HCT116 (cell line): ENCODE data around the gene CDH1. TPM values are rescaled to one million over a fixed set of nuclear protein-coding genes. Genes with fewer than 3 reads are reported as not detected.

ENCODE experiments used
- ATAC-seq: fragments of 200-7000 bp; cut with Tn5 transposase; 2 replicates; pipeline ENCODE4 v1.9.1; 2020; ENCODE audit warnings: mild to moderate bottlenecking, moderate library complexity
- BruUV-seq: library from RNA; stranded (reverse); fragments of 400-500 nt; replicated peaks from 2 replicates; lab custom pipeline; 2021; lab: Mats Ljungman, UMichigan
- CTCF ChIA-PET: fragments of 300-600 bp; sonication (Branson Sonifier 250); formaldehyde crosslinking; loops from one replicate; lab custom pipeline; 2021; ENCODE audit warnings: antibody characterized with exemption; lab: Charles Lee
- POLR2A ChIA-PET: fragments of 300-600, 350-600 bp; sonication (Branson Sonifier 250); formaldehyde crosslinking; loops from one replicate; lab custom pipeline; 2021; ENCODE audit warnings: antibody characterized with exemption; lab: Charles Lee
- RAD21 ChIA-PET, 2 experiments: fragments of 300-600 bp; sonication (Branson Sonifier 250); formaldehyde crosslinking; loops; one replicate each; lab custom pipeline; 2023; ENCODE audit warnings: low total read pairs in 2 of 2; ENCODE audit not compliant: uncharacterized antibody in 2 of 2, unreplicated experiment in 2 of 2, low non-redundant PET in 1 of 2; lab: Charles Lee
- DNase-seq: peaks from one replicate; pipeline ENCODE4 v3.0.0-alpha.2; 2010; ENCODE audit warnings: low read depth, low spot score
- H2AFZ ChIP-seq: fragments of 200-600 bp; shearing (Covaris generic), sonication (generic); 2 replicates; pipeline ENCODE4 v1.6.1; 2017; ENCODE audit warnings: low read depth, mixed run types, mixed read lengths, antibody characterized with exemption, low read length; ENCODE audit not compliant: poor library complexity, severe bottlenecking
- H3K27ac ChIP-seq: 2 replicates; pipeline ENCODE4 v1.5.1; 2012; ENCODE audit warnings: low read depth, low read length
- H3K27me3 ChIP-seq: fragments of 200-600 bp; sonication (generic); 2 replicates; pipeline ENCODE4 v1.6.1; 2016; ENCODE audit warnings: mixed run types, low read length, mixed read lengths; ENCODE audit not compliant: insufficient read depth
- H3K36me3 ChIP-seq, 2 experiments: fragments of 200-500 bp in 1 of 2; fragments of 200-600 bp in 1 of 2; sonication (Bioruptor generic) in 1 of 2; sonication (generic) in 1 of 2; 2 replicates each; pipeline versions ENCODE4 v1.5.1 to v1.6.1; 2014 to 2016; ENCODE audit warnings: low read length in 2 of 2, inconsistent platforms in 1 of 2, mixed read lengths in 1 of 2, mixed run types in 1 of 2; ENCODE audit not compliant: insufficient read depth in 2 of 2, control insufficient read depth in 1 of 2
- H3K4me1 ChIP-seq, 2 experiments: fragments of 200-600 bp in 1 of 2; sonication (generic) in 1 of 2; 2 replicates each; pipeline versions ENCODE4 v1.5.1 to v1.6.1; 2012 to 2017; ENCODE audit warnings: low read length in 2 of 2, inconsistent platforms in 1 of 2, mild to moderate bottlenecking in 1 of 2, mixed read lengths in 1 of 2, mixed run types in 1 of 2, moderate library complexity in 1 of 2; ENCODE audit not compliant: insufficient read depth in 2 of 2, control insufficient read depth in 1 of 2
- H3K4me2 ChIP-seq: fragments of 200-600 bp; sonication (generic); 2 replicates; pipeline ENCODE4 v1.6.1; 2017; ENCODE audit warnings: mixed run types, low read length, mixed read lengths
- H3K4me3 ChIP-seq, 2 experiments: fragments of 200-600 bp in 1 of 2; sonication (generic) in 1 of 2; replicated peaks in 1 of 2; 2 replicates each; pipeline ENCODE4 v1.5.1; 2011 to 2016; ENCODE audit warnings: low read length in 2 of 2, control low read depth in 1 of 2, low read depth in 1 of 2, mild to moderate bottlenecking in 1 of 2, mixed read lengths in 1 of 2, mixed run types in 1 of 2
- H3K79me2 ChIP-seq: fragments of 200-600 bp; sonication (generic); 2 replicates; pipeline ENCODE4 v1.6.1; 2017; ENCODE audit warnings: mild to moderate bottlenecking, mixed run types, low read length, moderate library complexity, mixed read lengths; ENCODE audit not compliant: insufficient read depth
- H3K9ac ChIP-seq: fragments of 200-600 bp; sonication (generic); 2 replicates; pipeline ENCODE4 v1.6.1; 2016; ENCODE audit warnings: low read length, mixed read lengths
- H3K9me2 ChIP-seq: fragments of 200-600 bp; sonication (generic), shearing (Covaris generic); 2 replicates; pipeline ENCODE4 v1.6.1; 2017; ENCODE audit warnings: mixed run types, mild to moderate bottlenecking, moderate library complexity; ENCODE audit not compliant: insufficient read depth
- H3K9me3 ChIP-seq, 2 experiments: fragments of 200-500 bp in 1 of 2; fragments of 200-600 bp in 1 of 2; sonication (Bioruptor generic) in 1 of 2; sonication (generic) in 1 of 2; 2 replicates each; pipeline ENCODE4 v1.6.1; 2014 to 2017; ENCODE audit warnings: low read length in 2 of 2, mixed read lengths in 2 of 2, inconsistent platforms in 1 of 2, low read depth in 1 of 2, mild to moderate bottlenecking in 1 of 2, mixed run types in 1 of 2, moderate library complexity in 1 of 2; ENCODE audit not compliant: control insufficient read depth in 1 of 2, insufficient read depth in 1 of 2
- H4K20me1 ChIP-seq: fragments of 200-600 bp; sonication (generic), shearing (Covaris generic); 2 replicates; pipeline ENCODE4 v1.6.1; 2017; ENCODE audit warnings: mixed run types, mild to moderate bottlenecking, moderate library complexity; ENCODE audit not compliant: insufficient read depth
- EZH2phosphoT487 ChIP-seq: fragments of 200-600 bp; IDR thresholded peaks from 2 replicates; pipeline ENCODE4 v1.6.1; 2018; ENCODE audit warnings: antibody characterized with exemption, borderline replicate concordance
- FOSL1 ChIP-seq: IDR thresholded peaks from 2 replicates; pipeline ENCODE4 v1.6.1; 2012; ENCODE audit warnings: low read depth
- JUND ChIP-seq: IDR thresholded peaks from 2 replicates; pipeline ENCODE4 v1.6.1; 2012
- ZBTB33 ChIP-seq: IDR thresholded peaks from 2 replicates; pipeline ENCODE4 v1.6.1; 2011; ENCODE audit warnings: mild to moderate bottlenecking, low read length, moderate library complexity; ENCODE audit not compliant: insufficient replicate concordance; ENCODE audit errors: extremely low read depth
- ZNF274 ChIP-seq: fragments of 200-500 bp; sonication (Bioruptor generic); IDR thresholded peaks from 2 replicates; pipeline ENCODE4 v1.6.1; 2014; ENCODE audit warnings: mild to moderate bottlenecking, low read depth, low read length, inconsistent platforms
- intact Hi-C: fragments of 100-400 bp; cut with micrococcal nuclease; formaldehyde crosslinking; loops from 2 replicates; pipeline ENCODE4 v1.10.0; 2022
- total RNA-seq: library from RNA; stranded (reverse); gene quantifications from one replicate; pipeline ENCODE4 v1.2.1, GENCODE V29; 2021; ENCODE audit not compliant: unreplicated experiment
- TF ChIP-seq, protein P1 (sequence below), 3 experiments: fragments of 200-600 bp in 1 of 3; sonication (generic) in 1 of 3; IDR thresholded peaks in 2 of 3; conservative IDR thresholded peaks in 1 of 3; 2 replicates each; pipeline ENCODE4 v1.5.1; 2012 to 2017; ENCODE audit warnings: low read depth in 2 of 3, low read length in 2 of 3, antibody characterized with exemption in 1 of 3, borderline replicate concordance in 1 of 3, control low read depth in 1 of 3, mild to moderate bottlenecking in 1 of 3, mixed read lengths in 1 of 3, mixed run types in 1 of 3, moderate library complexity in 1 of 3; ENCODE audit not compliant: insufficient read depth in 1 of 3
- TF ChIP-seq, protein P2 (sequence below): IDR thresholded peaks from 2 replicates; pipeline ENCODE4 v1.6.1; 2012

CDH1 gene
- total RNA-seq, 1 experiment from 2014 or later: 73.2 TPM

DNA sequence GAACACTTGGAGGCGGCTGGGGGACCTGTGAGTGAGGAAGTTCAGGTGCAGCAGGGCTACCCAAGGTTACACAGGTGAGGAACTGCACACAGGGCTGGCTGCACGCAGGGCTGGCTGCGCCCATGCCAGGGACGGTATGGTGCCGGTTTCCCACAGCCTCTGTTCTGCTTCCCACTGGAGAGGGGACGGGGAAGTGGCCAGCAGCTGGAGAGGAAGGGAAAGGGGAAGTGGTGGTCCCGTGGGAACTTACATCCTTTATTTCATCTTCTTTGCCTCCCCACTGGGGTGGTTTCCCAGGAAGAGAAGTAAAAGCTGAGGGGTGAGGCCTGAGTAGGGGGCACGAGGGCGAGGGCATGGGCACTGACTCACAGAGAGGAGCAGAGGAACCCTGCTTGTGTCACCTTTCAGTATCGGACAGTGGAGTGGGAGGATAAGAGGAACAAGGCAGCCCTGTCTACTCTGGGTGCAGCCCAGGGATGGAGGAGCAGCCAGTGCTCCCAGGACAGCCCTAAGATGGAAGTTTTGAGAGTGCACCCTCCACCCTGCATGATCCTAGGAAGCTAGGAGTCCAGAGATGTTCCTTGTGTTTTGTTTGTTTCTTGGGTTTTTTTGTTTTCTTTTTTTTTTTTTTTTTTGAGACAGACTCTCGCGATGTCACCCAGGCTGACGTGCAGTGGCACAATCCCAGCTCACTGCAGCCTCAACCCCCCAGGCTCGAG lies 25.5 kb upstream of the CDH1 start (continued):
- TF ChIP-seq ZNF274 (no peak), JUND (no peak)

- no peaks in the 10 kb centered on the region for H3K79me2 ChIP-seq
- no peak for DNase-seq
- H2AFZ ChIP-seq: no peak overlapping the region
- CTCF ChIA-PET: interaction anchor here (1.4 kb wide), 1 partner anchor 9 kb away, joined by 3 read pairs; no protein-coding TSS in a partner anchor
- intact Hi-C loops: no loop called here
- BruUV-seq: no TSS peak
- no peak for TF ChIP-seq ZNF274
- TF ChIP-seq, protein P1, sequence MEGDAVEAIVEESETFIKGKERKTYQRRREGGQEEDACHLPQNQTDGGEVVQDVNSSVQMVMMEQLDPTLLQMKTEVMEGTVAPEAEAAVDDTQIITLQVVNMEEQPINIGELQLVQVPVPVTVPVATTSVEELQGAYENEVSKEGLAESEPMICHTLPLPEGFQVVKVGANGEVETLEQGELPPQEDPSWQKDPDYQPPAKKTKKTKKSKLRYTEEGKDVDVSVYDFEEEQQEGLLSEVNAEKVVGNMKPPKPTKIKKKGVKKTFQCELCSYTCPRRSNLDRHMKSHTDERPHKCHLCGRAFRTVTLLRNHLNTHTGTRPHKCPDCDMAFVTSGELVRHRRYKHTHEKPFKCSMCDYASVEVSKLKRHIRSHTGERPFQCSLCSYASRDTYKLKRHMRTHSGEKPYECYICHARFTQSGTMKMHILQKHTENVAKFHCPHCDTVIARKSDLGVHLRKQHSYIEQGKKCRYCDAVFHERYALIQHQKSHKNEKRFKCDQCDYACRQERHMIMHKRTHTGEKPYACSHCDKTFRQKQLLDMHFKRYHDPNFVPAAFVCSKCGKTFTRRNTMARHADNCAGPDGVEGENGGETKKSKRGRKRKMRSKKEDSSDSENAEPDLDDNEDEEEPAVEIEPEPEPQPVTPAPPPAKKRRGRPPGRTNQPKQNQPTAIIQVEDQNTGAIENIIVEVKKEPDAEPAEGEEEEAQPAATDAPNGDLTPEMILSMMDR (IDR thresholded peaks at IDR 0.05 in 2 of 3, conservative IDR thresholded peaks at IDR 0.05 in 1 of 3; ENCODE audit: borderline replicate concordance in 1 of 3, insufficient read depth in 1 of 3, low read depth in 2 of 3, low read length in 2 of 3): no peak
- TF ChIP-seq JUND: no peak
- TF ChIP-seq ZBTB33: no peak
- no peak for TF ChIP-seq FOSL1
- TF ChIP-seq, protein P2, sequence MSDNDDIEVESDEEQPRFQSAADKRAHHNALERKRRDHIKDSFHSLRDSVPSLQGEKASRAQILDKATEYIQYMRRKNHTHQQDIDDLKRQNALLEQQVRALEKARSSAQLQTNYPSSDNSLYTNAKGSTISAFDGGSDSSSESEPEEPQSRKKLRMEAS: no peak
- no peak for TF ChIP-seq EZH2phosphoT487
- TF ChIP-seq, all 23 proteins: peak for 0
- no peaks in the 10 kb centered on the region for H4K20me1 ChIP-seq
- ATAC-seq: no peak
- H3K9me3 ChIP-seq: no peaks in the 10 kb centered on the region
- RAD21 ChIA-PET: no interaction called here
- no peak overlapping the region for H3K27ac ChIP-seq
- H3K9ac ChIP-seq: no peak overlapping the region
- no peaks in the 10 kb centered on the region for H3K36me3 ChIP-seq
- H3K4me3 ChIP-seq: no peak overlapping the region
- H3K4me1 ChIP-seq: peaks cover 5 to 21% of the 10 kb centered on the region in 2 experiments
- no peaks in the 10 kb centered on the region for H3K27me3 ChIP-seq
- no peaks in the 10 kb centered on the region for H3K9me2 ChIP-seq
- POLR2A ChIA-PET: no interaction called here
- H3K4me2 ChIP-seq: no peak overlapping the region
Observed at GRCh38 chr16:68713361-68713760, 23.7 kb upstream of the CDH1 start.
